ENCODE results near the gene ZNF800.

The ZNF800 gene

DNA sequence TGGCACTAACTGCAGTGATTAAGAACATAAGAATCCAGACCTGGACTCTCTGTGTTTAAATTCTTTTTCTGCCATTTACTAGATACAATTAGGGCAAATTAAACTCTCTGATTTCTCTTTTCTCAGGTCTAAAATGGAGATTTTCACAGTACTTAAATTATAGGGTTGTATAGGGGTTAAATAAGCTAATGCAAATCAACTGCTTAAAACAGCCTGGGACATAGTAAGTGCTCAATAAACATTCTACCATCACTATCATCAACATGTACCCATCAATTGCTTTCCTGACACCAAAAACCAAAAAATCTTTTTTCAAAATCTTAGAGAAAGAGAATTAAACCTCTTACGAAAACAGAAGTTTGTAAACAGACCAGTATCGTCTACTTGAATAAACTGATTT lies 4.5 kb downstream of the ZNF800 start:
- DNase-seq (ENCODE audit: low spot score) (no peak), ATAC-seq (ENCODE audit: low read depth) (no peak)
- no peaks in the 10 kb centered on the region for H3K9me3 ChIP-seq (ENCODE audit: severe bottlenecking)
- no peak overlapping the region for H3K4me3 ChIP-seq (ENCODE audit: severe bottlenecking)
- TF ChIP-seq, protein P1, sequence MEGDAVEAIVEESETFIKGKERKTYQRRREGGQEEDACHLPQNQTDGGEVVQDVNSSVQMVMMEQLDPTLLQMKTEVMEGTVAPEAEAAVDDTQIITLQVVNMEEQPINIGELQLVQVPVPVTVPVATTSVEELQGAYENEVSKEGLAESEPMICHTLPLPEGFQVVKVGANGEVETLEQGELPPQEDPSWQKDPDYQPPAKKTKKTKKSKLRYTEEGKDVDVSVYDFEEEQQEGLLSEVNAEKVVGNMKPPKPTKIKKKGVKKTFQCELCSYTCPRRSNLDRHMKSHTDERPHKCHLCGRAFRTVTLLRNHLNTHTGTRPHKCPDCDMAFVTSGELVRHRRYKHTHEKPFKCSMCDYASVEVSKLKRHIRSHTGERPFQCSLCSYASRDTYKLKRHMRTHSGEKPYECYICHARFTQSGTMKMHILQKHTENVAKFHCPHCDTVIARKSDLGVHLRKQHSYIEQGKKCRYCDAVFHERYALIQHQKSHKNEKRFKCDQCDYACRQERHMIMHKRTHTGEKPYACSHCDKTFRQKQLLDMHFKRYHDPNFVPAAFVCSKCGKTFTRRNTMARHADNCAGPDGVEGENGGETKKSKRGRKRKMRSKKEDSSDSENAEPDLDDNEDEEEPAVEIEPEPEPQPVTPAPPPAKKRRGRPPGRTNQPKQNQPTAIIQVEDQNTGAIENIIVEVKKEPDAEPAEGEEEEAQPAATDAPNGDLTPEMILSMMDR (IDR thresholded peaks at IDR 0.05; ENCODE audit: poor library complexity, severe bottlenecking): no peak
- peaks cover 30% of the 10 kb centered on the region for H3K4me1 ChIP-seq (ENCODE audit: insufficient read depth, poor library complexity, severe bottlenecking)
- peaks cover 76% of the 10 kb centered on the region for H3K36me3 ChIP-seq (ENCODE audit: low read depth)
- no peak overlapping the region for H3K27ac ChIP-seq (ENCODE audit: poor library complexity, severe bottlenecking)
- H3K27me3 ChIP-seq (ENCODE audit: insufficient read depth, poor library complexity, severe bottlenecking): no peaks in the 10 kb centered on the region

DNA sequence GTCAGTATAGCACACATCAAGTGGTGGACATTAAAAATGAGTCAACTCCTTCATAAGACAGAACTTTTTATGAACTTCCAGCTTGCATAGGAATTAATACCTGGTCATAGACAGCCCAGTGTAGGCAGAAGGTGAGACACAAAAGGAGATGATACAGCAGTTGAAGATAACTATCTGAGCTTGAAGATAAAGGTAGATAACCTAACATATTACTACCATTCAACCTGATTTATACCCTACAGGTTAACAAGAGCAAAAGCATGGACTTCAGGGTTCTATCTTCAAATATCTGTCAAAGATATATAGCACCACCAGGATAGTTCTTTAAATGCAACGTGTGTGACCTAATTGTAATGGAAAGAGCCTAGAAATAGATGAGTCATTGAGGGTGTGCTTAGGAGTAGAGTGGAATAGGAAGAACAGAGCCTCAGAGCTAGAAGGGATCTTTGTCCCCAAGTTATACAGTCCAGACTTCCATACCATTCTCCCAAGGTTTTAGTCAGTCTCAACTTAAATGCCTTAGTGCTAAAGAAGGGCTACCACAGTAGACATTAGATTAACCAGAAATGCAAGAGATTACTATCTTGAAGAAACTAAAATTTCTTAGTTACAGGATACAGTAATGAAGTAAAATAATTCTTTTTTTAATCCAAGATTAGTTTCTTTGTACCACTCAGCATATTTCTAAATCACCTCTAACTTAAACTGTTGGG lies 9.2 kb downstream of the ZNF800 start:
- Histone ChIP-seq H3K9me3 (ENCODE audit: severe bottlenecking) (no peaks in the 10 kb centered on the region), H3K4me1 (ENCODE audit: insufficient read depth, poor library complexity, severe bottlenecking) (peaks cover 18% of the 10 kb centered on the region), H3K36me3 (ENCODE audit: low read depth) (peaks cover 68% of the 10 kb centered on the region), H3K27me3 (ENCODE audit: insufficient read depth, poor library complexity, severe bottlenecking) (no peaks in the 10 kb centered on the region), H3K27ac (ENCODE audit: poor library complexity, severe bottlenecking) (no peak overlapping the region), H3K4me3 (ENCODE audit: severe bottlenecking) (no peak overlapping the region)
- TF ChIP-seq, protein P1 (IDR thresholded peaks at IDR 0.05; ENCODE audit: poor library complexity, severe bottlenecking): no peak
- ATAC-seq (ENCODE audit: low read depth) (peak; percentile 66), DNase-seq (ENCODE audit: low spot score) (no peak)

DNA sequence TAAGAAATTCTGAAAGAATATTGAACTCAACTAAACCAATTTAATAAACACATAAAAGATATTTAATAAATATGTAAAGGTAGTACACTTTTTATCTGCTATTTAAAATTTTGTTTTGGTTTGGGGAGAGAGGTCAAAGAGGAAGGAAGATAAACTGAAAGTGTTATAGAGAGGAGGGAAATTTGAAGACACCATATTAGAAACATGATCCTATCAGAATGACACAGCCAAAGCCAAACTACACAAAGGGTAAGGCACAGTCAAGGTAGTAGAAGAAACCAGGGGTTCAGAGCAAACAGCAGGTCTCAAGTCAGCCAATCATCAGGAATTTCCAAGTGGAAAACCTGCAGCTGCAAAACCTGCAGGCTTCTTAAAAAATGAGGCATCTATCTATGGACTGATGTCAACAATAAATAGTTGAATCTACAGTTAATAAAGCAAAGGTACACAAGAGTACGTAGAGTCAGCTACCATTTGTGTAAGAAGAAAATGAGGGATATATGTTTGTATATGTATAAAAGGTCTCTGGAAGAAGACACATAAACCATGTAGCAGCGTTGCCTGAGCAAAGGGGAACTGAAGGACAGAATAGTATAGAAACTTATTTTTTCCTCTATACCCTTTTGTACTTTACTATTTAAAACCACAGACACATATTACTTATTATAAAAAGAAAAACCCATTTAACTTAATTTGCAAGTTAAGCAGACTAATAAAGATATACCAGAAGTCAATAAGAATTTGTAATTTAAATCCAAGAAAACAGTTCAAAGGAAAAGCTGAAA lies 10.0 kb downstream of the ZNF800 start:
- Histone ChIP-seq H3K4me3 (ENCODE audit: severe bottlenecking) (no peak overlapping the region), H3K27ac (ENCODE audit: poor library complexity, severe bottlenecking) (no peak overlapping the region), H3K36me3 (ENCODE audit: low read depth) (peaks cover 60% of the 10 kb centered on the region), H3K4me1 (ENCODE audit: insufficient read depth, poor library complexity, severe bottlenecking) (peaks cover 18% of the 10 kb centered on the region), H3K27me3 (ENCODE audit: insufficient read depth, poor library complexity, severe bottlenecking) (no peaks in the 10 kb centered on the region), H3K9me3 (ENCODE audit: severe bottlenecking) (no peaks in the 10 kb centered on the region)
- TF ChIP-seq, protein P1 (IDR thresholded peaks at IDR 0.05; ENCODE audit: poor library complexity, severe bottlenecking): no peak
- no peak for ATAC-seq (ENCODE audit: low read depth)
- no peak for DNase-seq (ENCODE audit: low spot score)

DNA sequence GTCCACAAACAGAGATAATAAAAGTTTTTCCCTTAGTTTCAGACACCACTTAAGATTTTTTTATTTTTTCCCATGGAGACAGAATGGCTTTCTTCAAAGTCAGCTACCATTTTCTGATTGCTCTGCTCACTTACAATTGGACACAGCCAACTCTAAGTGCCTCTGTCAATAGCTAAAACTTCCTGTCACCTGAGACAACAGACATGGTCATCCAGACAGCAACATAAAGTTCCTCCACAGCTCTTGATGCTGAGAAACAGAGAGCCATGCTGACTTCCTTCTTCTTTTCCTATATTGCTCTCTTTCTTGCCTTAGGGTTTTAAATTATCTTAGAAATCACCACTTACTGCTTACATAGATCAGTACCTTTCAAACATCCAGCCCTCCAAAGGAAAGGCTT lies 12.0 kb downstream of the ZNF800 start:
- TF ChIP-seq, protein P1 (IDR thresholded peaks at IDR 0.05; ENCODE audit: poor library complexity, severe bottlenecking): no peak
- Histone ChIP-seq H3K9me3 (ENCODE audit: severe bottlenecking) (no peaks in the 10 kb centered on the region), H3K4me1 (ENCODE audit: insufficient read depth, poor library complexity, severe bottlenecking) (peaks cover 25% of the 10 kb centered on the region), H3K27ac (ENCODE audit: poor library complexity, severe bottlenecking) (no peak overlapping the region), H3K27me3 (ENCODE audit: insufficient read depth, poor library complexity, severe bottlenecking) (no peaks in the 10 kb centered on the region), H3K4me3 (ENCODE audit: severe bottlenecking) (no peak overlapping the region), H3K36me3 (ENCODE audit: low read depth) (peaks cover 57% of the 10 kb centered on the region)
- DNase-seq (ENCODE audit: low spot score) (no peak), ATAC-seq (ENCODE audit: low read depth) (no peak)

DNA sequence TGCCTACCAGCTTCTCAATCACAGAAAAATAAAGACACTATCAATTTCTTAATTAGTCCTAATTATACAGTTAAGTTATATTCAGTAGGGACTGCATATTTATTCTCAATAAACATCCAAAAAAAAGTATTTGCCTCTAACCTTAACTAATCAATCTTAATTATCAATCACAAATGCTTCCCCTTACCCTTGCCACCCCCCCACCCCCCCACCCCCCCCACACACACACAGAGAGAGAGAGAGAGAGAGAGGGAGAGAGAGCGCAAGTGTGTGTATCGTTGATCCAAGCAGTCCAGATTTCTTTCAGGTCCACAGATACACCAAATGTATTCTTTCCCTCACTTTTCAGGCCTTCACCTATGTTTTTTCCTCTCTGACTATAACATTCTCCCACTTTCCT lies 12.9 kb downstream of the ZNF800 start:
- peaks cover 20% of the 10 kb centered on the region for H3K4me1 ChIP-seq (ENCODE audit: insufficient read depth, poor library complexity, severe bottlenecking)
- peaks cover 57% of the 10 kb centered on the region for H3K36me3 ChIP-seq (ENCODE audit: low read depth)
- TF ChIP-seq, protein P1 (IDR thresholded peaks at IDR 0.05; ENCODE audit: poor library complexity, severe bottlenecking): no peak
- no peak for ATAC-seq (ENCODE audit: low read depth)
- no peak overlapping the region for H3K27ac ChIP-seq (ENCODE audit: poor library complexity, severe bottlenecking)
- no peaks in the 10 kb centered on the region for H3K27me3 ChIP-seq (ENCODE audit: insufficient read depth, poor library complexity, severe bottlenecking)
- no peak overlapping the region for H3K4me3 ChIP-seq (ENCODE audit: severe bottlenecking)
- no peaks in the 10 kb centered on the region for H3K9me3 ChIP-seq (ENCODE audit: severe bottlenecking)
- no peak for DNase-seq (ENCODE audit: low spot score)
